GM12865 (cell line): ENCODE results near the gene SPATA6.
"Not testable (repeated sequence)": the region's sequence is repeated elsewhere in the genome, so short reads cannot be mapped to it uniquely, and the experiment has no call there.

Source experiments
- DNase-seq: peaks from one replicate; pipeline ENCODE4 v3.0.0; 2010; ENCODE audit warnings: low read depth
- H3K4me3 ChIP-seq: 2 replicates; pipeline ENCODE4 v1.5.1; 2011; ENCODE audit warnings: mild to moderate bottlenecking, low read depth, low read length, control low read depth
- TF ChIP-seq, protein P1 (sequence below): IDR thresholded peaks from 2 replicates; pipeline ENCODE4 v1.5.1; 2011; ENCODE audit warnings: low read length, control low read depth, low read depth, inconsistent platforms; ENCODE audit not compliant: insufficient read depth; ENCODE audit errors: missing control alignments

Gene SPATA6

GRCh38 chr1:48450505-48450904 lies 21.5 kb downstream of the SPATA6 start:
- no peak overlapping the region for H3K4me3 ChIP-seq
- TF ChIP-seq, protein P1, sequence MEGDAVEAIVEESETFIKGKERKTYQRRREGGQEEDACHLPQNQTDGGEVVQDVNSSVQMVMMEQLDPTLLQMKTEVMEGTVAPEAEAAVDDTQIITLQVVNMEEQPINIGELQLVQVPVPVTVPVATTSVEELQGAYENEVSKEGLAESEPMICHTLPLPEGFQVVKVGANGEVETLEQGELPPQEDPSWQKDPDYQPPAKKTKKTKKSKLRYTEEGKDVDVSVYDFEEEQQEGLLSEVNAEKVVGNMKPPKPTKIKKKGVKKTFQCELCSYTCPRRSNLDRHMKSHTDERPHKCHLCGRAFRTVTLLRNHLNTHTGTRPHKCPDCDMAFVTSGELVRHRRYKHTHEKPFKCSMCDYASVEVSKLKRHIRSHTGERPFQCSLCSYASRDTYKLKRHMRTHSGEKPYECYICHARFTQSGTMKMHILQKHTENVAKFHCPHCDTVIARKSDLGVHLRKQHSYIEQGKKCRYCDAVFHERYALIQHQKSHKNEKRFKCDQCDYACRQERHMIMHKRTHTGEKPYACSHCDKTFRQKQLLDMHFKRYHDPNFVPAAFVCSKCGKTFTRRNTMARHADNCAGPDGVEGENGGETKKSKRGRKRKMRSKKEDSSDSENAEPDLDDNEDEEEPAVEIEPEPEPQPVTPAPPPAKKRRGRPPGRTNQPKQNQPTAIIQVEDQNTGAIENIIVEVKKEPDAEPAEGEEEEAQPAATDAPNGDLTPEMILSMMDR = no peak
- DNase-seq = no peak

DNA sequence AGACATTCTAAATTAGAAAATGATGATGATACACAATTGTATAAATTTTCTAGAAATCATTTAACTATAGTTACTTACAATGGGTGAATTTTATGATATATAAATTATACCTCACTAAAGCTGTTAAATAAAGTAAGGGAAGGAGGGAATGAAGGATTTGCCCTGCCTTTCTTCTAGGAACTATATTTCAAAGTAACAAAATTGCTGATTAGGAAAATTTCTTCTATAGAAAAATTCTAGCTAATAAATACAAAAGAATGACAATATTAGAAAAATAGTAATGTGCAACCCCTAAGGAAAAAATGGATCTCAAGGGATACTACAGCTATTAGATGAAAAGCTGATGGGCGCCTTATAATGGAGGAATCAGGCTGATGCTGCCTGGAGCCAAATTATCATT lies 23.1 kb downstream of the SPATA6 start:
- DNase-seq = no peak
- TF ChIP-seq, protein P1 = no peak
- no peak overlapping the region for H3K4me3 ChIP-seq

- H3K4me3 ChIP-seq, DNase-seq: not testable (repeated sequence)
Observed at GRCh38 chr1:48444186-48444585, 27.8 kb downstream of the SPATA6 start.

DNA sequence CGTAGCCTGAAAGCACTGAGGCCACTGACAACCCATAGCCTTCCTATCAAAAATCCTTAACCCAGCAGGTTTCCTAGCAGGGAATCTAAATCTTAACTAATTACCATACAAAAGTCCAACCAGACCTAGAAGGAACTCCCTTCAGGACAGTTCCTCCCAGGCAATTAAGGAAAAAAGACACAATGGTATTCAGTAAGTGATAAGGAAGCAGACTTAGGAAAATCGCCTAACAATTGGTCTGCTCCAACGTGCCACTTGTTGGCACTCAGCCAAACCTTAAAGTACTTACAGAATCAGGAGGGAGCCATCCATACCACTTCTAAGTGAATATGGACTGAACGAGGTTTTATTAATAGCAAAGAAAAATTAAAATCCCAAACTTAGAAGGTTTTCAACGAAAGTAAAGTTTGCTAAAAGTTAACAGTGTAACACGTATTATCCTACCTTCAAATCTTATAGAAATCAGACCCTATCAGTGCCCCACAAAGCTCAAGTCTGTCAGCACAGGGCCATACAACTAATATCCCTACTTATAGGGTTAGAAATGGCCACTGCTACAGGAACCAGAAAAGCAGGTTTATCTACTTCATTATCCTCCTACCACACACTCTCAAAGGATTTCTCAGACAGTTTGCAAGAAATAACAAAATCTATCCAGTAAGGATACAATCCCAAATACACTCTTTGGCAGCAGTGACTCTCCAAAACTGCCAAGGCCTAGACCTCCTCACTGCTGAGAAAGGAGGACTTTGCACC lies 29.0 kb downstream of the SPATA6 start:
- TF ChIP-seq, protein P1 = no peak
- H3K4me3 ChIP-seq = no peak overlapping the region
- DNase-seq = no peak

- H3K4me3 ChIP-seq, DNase-seq: not testable (repeated sequence)
Observed at GRCh38 chr1:48440786-48441185, 31.2 kb downstream of the SPATA6 start.

GRCh38 chr1:48439380-48439779 lies 32.6 kb downstream of the SPATA6 start:
- TF ChIP-seq, protein P1 = no peak
- DNase-seq = no peak
- no peak overlapping the region for H3K4me3 ChIP-seq

DNA sequence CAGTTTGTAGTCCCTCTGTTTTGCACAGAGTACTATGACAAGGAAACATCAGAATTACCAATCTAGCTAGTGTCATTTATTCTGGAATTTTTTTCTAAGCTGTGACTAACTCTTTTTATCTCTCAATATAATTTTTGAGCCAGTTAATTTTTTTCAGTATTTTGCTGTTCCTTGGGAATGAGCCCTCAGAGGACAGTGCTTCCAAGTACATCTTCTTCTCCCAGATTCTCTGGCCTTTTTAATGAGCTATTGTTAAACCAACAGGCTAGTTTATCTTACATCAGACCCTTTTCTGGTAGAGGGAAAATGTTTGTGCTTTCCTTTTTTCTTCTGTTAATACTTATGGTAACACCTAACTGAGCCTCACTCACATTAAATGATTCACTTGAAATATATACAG lies 34.6 kb downstream of the SPATA6 start:
- DNase-seq, H3K4me3 ChIP-seq: not testable (repeated sequence)

DNA sequence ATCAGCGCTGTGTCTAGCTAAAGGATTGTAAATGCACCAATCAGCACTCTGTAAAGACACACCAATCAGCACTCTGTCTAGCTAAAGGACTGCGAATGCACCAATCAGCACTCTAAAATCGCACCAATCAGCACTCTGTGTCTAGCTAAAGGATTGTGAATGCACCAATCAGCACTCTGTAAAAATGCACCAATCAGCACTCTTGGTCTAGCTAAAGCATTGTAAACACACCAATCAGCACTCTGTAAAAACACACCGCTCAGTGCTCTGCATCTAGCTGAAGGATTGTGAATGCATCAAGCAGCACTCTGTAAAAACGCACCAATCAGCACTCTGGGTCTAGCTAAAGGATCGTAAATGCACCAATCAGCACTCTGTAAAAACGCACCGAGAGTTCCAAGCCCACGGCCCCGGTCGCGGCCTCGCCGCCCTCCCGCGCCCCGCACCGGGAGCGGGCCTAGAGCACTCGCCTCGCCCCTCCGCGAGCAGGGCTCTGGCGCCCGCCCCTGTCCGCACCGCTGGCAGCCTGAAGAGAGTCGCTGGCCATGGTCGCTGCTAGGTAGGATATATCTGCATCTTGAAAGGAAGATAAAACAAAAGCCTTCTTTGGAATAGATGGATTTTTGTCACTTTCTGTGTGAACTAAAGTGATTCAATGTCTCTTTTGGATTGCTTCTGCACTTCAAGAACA lies 36.5 kb downstream of the SPATA6 start:
- not testable (repeated sequence) for DNase-seq, H3K4me3 ChIP-seq

- TF ChIP-seq, protein P1 = no peak
- no peak for DNase-seq
- no peak overlapping the region for H3K4me3 ChIP-seq
Observed at GRCh38 chr1:48430832-48431231, 41.2 kb downstream of the SPATA6 start.
